Natural killer cell (primary cell): Measurements from ENCODE around the gene ATG12. TPM values are rescaled to one million over a fixed set of nuclear protein-coding genes. Genes with fewer than 3 reads are reported as not detected.
A peak's percentile ranks its signal among the peaks of the same experiment; 100 is the strongest.
"Not testable (repeated sequence)": the region's sequence is repeated elsewhere in the genome, so short reads cannot be mapped to it uniquely, and the experiment has no call there.

Experiments
- ATAC-seq, 3 donors: fragments of 150-1000 bp in 2 of 3; fragments of 200-7000 bp in 1 of 3; cut with Tn5 transposase; 1 replicate in 1 of 3; 2 replicates in 2 of 3; pipeline ENCODE4 v1.10.0; 2021; ENCODE audit warnings: mild to moderate bottlenecking in 2 of 3, moderate library complexity in 2 of 3
- DNase-seq, 2 donors: peaks; one replicate each; pipeline versions ENCODE4 v3.0.0 to v3.0.0-alpha.2; 2013 to 2021; ENCODE audit warnings: mixed read lengths in 1 of 2
- H3K27ac ChIP-seq: one replicate; pipeline ENCODE4 v1.5.1; 2013; ENCODE audit warnings: mild to moderate bottlenecking, low read length
- H3K27me3 ChIP-seq: one replicate; pipeline ENCODE4 v1.6.1; 2013; ENCODE audit warnings: low read length; ENCODE audit not compliant: control insufficient read depth, insufficient read depth
- H3K36me3 ChIP-seq: one replicate; pipeline ENCODE4 v1.6.1; 2013; ENCODE audit warnings: low read length; ENCODE audit not compliant: control insufficient read depth, insufficient read depth
- H3K4me1 ChIP-seq: one replicate; pipeline ENCODE4 v1.6.1; 2013; ENCODE audit warnings: low read length; ENCODE audit not compliant: control insufficient read depth, insufficient read depth
- H3K4me3 ChIP-seq: one replicate; pipeline ENCODE4 v1.5.1; 2013; ENCODE audit warnings: low read length
- H3K9me3 ChIP-seq: one replicate; pipeline ENCODE4 v1.6.1; 2013; ENCODE audit warnings: low read length; ENCODE audit not compliant: control insufficient read depth, insufficient read depth
- H3K27ac Mint-ChIP-seq, 2 donors: one replicate each; pipeline ENCODE4 v1.8.0; 2022; ENCODE audit warnings: mild to moderate bottlenecking in 2 of 2, mixed read lengths in 2 of 2, moderate library complexity in 1 of 2
- H3K27me3 Mint-ChIP-seq, 2 donors: one replicate each; pipeline ENCODE4 v1.8.0; 2022; ENCODE audit warnings: low read depth in 2 of 2, mixed read lengths in 2 of 2
- H3K36me3 Mint-ChIP-seq: one replicate; pipeline ENCODE4 v1.8.0; 2022; ENCODE audit warnings: mixed read lengths
- H3K4me1 Mint-ChIP-seq, 2 donors: one replicate each; pipeline ENCODE4 v1.8.0; 2022; ENCODE audit warnings: mixed read lengths in 2 of 2
- H3K4me3 Mint-ChIP-seq: one replicate; pipeline ENCODE4 v1.8.0; 2022; ENCODE audit warnings: mild to moderate bottlenecking, moderate library complexity, mixed read lengths
- H3K9me3 Mint-ChIP-seq, 2 donors: one replicate each; pipeline ENCODE4 v1.8.0; 2022; ENCODE audit warnings: mixed read lengths in 2 of 2
- WGBS: methylation state at CpG from one replicate; pipeline ENCODE4 v1.1.7; 2013; ENCODE audit warnings: missing lambda C conversion rate; ENCODE audit not compliant: insufficient coverage; 5-methylcytosine and 5-hydroxymethylcytosine counted together
- intact Hi-C: fragments of 100-400 bp; cut with micrococcal nuclease; formaldehyde crosslinking; loops from one replicate; pipeline ENCODE4 v1.14.2; 2022
- total RNA-seq, 4 donors: library from RNA; stranded (reverse); fragments of 120-200 nt in 1 of 4; gene quantifications; one replicate each; pipeline versions ENCODE4 v1.2.3 to v1.2.4, GENCODE V29; 2013 to 2022
- TF ChIP-seq, protein P1 (sequence below): fragments of 200-600 bp; IDR thresholded peaks from one replicate; pipeline ENCODE4 v1.8.0; 2022; ENCODE audit warnings: antibody characterized with exemption

The ATG12 gene
- 100 to 1,000 TPM in 1 of 3 donors, 10 to 100 TPM in 2; 88.9 to 108 (median 92.9) TPM for total RNA-seq
- 116 TPM for total RNA-seq (2013)

DNA sequence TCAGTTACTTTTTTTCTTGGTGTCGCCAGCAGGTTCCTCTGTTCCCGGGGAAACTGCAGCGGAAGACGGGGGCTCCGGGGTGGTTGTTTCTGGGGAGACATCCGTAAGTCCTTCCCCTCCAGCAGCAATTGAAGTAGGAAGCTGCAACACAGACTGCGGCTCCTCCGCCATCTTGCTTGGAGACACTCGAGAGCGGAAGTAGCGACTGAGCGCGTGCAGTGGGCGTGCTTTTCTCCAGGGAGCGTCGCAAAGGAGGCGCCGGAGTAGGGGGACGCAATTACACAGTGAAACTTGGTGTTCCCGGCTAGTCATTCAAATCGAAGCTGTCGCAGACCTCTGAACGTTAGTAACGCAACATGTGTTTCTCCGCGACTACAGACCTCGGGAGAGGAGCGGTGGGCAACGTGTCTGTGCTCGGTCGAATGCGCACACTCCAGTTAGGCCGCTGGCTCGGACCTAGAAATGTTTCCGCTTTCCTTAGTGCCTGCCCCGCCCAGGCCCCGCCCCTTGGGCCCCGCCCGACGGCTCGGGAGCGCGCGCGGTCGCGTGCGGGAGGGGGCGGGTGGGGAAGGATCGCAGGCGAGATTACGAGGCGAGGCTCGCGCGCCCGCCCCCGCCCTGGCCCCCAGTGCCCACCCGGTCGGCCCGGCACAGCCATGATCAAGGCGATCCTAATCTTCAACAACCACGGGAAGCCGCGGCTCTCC lies at the start of gene ATG12, which contains the start of gene AP3S1:
ATG12 (minus strand) TSS at position 184 of the 707 bp plus-strand sequence; CDS start at position 171, 13 bp downstream.
AP3S1 (plus strand) TSS at position 554 of the 707 bp plus-strand sequence; CDS start at position 657, 103 bp downstream.
- TF ChIP-seq, protein P1, sequence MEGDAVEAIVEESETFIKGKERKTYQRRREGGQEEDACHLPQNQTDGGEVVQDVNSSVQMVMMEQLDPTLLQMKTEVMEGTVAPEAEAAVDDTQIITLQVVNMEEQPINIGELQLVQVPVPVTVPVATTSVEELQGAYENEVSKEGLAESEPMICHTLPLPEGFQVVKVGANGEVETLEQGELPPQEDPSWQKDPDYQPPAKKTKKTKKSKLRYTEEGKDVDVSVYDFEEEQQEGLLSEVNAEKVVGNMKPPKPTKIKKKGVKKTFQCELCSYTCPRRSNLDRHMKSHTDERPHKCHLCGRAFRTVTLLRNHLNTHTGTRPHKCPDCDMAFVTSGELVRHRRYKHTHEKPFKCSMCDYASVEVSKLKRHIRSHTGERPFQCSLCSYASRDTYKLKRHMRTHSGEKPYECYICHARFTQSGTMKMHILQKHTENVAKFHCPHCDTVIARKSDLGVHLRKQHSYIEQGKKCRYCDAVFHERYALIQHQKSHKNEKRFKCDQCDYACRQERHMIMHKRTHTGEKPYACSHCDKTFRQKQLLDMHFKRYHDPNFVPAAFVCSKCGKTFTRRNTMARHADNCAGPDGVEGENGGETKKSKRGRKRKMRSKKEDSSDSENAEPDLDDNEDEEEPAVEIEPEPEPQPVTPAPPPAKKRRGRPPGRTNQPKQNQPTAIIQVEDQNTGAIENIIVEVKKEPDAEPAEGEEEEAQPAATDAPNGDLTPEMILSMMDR, result no peak
- ATAC-seq, result peak; percentile 84 to 95 (median 87)
- Histone ChIP-seq H3K36me3 (peaks cover 15% of the 10 kb centered on the region), H3K9me3 (no peaks in the 10 kb centered on the region), H3K4me3 (peak within 1 kb of the TSS; percentile 89), H3K4me1 (peaks cover 15% of the 10 kb centered on the region), H3K27ac (peak within 1 kb of the TSS; percentile 92), H3K27me3 (no peaks in the 10 kb centered on the region)
- DNase-seq, result peak; percentile 93 to 95
- Mint-ChIP-seq H3K36me3 (peaks cover 5% of the 10 kb centered on the region), H3K4me1 (peaks cover 41 to 56% of the 10 kb centered on the region in 2 donors), H3K4me3 (peak within 1 kb of the TSS; percentile 96), H3K27me3 (no peaks in the 10 kb centered on the region), H3K9me3 (no peaks in the 10 kb centered on the region), H3K27ac (peak within 1 kb of the TSS; percentile 97 to 98)
- 10% methylated on average over 65 of the region's 65 CpGs for WGBS
- intact Hi-C loops, result loop anchor here (1.0 to 2.0 kb wide), 3 partner anchors 215 to 297 kb away; partner anchors contain the start of genes COMMD10, FEM1C and TMED7

DNA sequence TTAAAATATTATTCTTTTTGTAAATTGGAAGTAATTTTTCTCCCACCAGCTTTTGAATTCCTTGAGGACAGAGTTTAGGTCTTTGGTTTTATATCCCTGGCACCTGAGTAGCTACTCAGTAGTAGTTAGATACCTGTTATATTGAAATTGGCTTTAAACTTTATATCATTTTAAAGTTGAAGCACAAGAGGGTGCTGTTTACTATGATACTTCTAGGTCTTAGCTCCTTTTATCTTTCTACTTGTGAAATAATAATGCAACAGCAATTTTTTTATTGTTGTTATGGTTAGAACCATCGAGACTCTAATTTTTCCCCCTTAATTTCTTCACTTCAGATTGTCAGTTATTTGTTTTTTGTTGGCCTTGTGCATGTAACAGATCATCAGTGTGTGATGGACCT lies 46.7 kb upstream of the ATG12 start:
- Mint-ChIP-seq H3K27ac (no peak overlapping the region), H3K4me1 (peaks cover 0 to 6% of the 10 kb centered on the region in 2 donors), H3K4me3 (no peak overlapping the region), H3K36me3 (no peaks in the 10 kb centered on the region), H3K9me3 (no peaks in the 10 kb centered on the region), H3K27me3 (no peaks in the 10 kb centered on the region)
- H3K4me1 ChIP-seq, result no peaks in the 10 kb centered on the region
- H3K4me3 ChIP-seq, result no peak overlapping the region
- no peaks in the 10 kb centered on the region for H3K27me3 ChIP-seq
- DNase-seq (peak in 1 of 2 donors; percentile 3), ATAC-seq (no peak)
- TF ChIP-seq, protein P1, result no peak
- no CpG with 5 or more reads among the region's 1 CpG for WGBS
- no peaks in the 10 kb centered on the region for H3K9me3 ChIP-seq
- no peaks in the 10 kb centered on the region for H3K36me3 ChIP-seq
- intact Hi-C loops, result no loop called here
- no peak overlapping the region for H3K27ac ChIP-seq

DNA sequence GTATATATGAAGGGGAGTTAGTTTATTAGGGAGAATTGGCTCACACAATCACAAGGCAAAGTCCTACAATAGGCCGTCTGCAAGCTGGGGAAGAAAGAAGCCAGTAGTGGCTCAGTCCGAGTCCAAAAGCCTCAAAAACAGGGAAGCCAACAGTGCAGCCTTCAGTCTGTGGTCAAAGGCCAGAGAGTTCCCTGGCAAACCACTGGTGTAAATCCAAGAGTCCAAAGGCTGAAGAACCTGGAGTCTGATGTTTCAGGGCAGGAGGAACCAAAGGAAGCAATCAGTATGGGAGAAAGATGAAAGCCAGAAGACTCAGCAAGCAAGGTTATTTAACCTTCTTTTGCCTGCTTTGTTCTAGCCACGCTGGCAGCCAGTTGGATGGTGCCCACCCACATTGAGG lies 43.8 kb upstream of the ATG12 start:
- H3K9me3 ChIP-seq, H3K27ac ChIP-seq, intact Hi-C loops, H3K27me3 Mint-ChIP-seq, H3K27ac Mint-ChIP-seq, H3K9me3 Mint-ChIP-seq, DNase-seq, H3K4me3 Mint-ChIP-seq, H3K36me3 Mint-ChIP-seq, H3K4me3 ChIP-seq, H3K27me3 ChIP-seq, ATAC-seq, H3K4me1 ChIP-seq, H3K36me3 ChIP-seq: not testable (repeated sequence)
- WGBS, result 90% methylated on average over 3 of the region's 3 CpGs
- H3K4me1 Mint-ChIP-seq, result peaks cover 12 to 16% of the 10 kb centered on the region in 2 donors

DNA sequence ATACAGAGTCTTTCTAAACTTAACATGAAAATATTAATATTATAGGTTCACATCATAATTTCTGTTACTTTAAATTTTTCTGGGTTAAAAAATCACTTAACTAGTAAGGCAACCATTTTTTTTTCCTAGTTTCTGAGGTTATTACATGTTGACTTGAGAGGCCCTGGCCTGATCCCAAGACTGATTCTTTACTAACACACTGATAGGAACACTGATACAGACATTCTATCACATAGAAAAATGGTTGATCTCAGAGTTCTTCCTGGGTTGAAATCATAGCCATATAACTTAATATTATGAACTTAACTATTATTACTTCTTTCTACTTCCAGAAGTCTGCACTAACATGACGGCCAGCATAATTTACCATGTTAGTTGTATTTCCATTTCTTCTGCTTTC lies 43.3 kb upstream of the ATG12 start:
- H3K4me3 ChIP-seq, result no peak overlapping the region
- DNase-seq (no peak), ATAC-seq (no peak)
- no peak overlapping the region for H3K27ac ChIP-seq
- intact Hi-C loops, result no loop called here
- Mint-ChIP-seq H3K36me3 (no peaks in the 10 kb centered on the region), H3K4me1 (peaks cover 12 to 20% of the 10 kb centered on the region in 2 donors), H3K4me3 (no peak overlapping the region), H3K9me3 (no peaks in the 10 kb centered on the region), H3K27me3 (no peaks in the 10 kb centered on the region), H3K27ac (no peak overlapping the region)
- 78% methylated on average over 1 of the region's 1 CpG for WGBS
- H3K36me3 ChIP-seq, result no peaks in the 10 kb centered on the region
- TF ChIP-seq, protein P1, result no peak
- no peaks in the 10 kb centered on the region for H3K4me1 ChIP-seq
- H3K27me3 ChIP-seq, result no peaks in the 10 kb centered on the region
- no peaks in the 10 kb centered on the region for H3K9me3 ChIP-seq

DNA sequence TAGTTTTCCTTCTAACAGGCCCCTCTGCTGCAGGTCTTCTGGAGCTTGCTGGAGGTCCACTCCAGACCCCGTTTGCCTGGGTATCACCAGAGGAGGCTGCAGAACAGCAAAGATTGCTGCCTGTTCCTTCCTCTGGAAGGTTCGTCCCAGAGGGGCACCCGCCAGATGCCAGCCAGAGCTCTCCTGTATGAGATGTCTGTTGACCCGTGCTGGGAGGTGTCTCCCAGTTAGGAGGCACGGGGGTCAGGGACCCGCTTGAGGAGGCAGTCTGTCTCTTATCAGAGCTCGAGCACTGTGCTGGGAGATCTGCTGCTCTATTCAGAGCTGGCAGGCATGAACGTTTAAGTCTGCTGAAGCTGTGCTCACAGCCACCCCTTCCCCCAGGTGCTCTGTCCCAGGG lies 41.1 kb upstream of the ATG12 start:
- intact Hi-C loops, H3K4me3 Mint-ChIP-seq, DNase-seq, H3K27ac Mint-ChIP-seq, H3K36me3 ChIP-seq, ATAC-seq, H3K36me3 Mint-ChIP-seq, H3K9me3 ChIP-seq, H3K4me3 ChIP-seq, H3K27me3 ChIP-seq, H3K9me3 Mint-ChIP-seq, H3K27ac ChIP-seq, H3K4me1 ChIP-seq, H3K27me3 Mint-ChIP-seq: not testable (repeated sequence)
- H3K4me1 Mint-ChIP-seq, result peaks cover 10 to 28% of the 10 kb centered on the region in 2 donors
- 96% methylated on average over 8 of the region's 8 CpGs for WGBS

DNA sequence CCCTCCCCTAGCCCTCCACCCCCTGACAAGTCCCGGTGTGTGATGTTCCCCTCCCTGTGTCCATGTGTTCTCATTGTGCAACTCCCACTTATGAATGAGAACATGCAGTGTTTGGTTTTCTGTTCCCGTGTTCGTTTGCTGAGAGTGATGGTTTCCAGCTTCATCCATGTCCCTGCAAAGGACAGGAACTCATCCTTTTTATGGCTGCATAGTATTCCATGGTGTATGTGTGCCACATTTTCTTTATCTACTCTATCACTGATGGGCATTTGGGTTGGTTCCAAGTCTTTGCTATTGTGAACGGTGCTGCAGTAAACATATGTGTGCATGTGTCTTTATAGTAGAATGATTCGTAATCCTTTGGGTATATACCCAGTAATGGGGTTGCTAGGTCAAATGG lies 36.0 kb upstream of the ATG12 start:
- H3K36me3 Mint-ChIP-seq, ATAC-seq, H3K27ac Mint-ChIP-seq, intact Hi-C loops, H3K27ac ChIP-seq, H3K27me3 ChIP-seq, H3K9me3 ChIP-seq, H3K27me3 Mint-ChIP-seq, H3K4me3 ChIP-seq, H3K36me3 ChIP-seq, DNase-seq, H3K4me3 Mint-ChIP-seq, H3K9me3 Mint-ChIP-seq, H3K4me1 ChIP-seq: not testable (repeated sequence)
- WGBS, result 100% methylated on average over 5 of the region's 5 CpGs
- peaks cover 14 to 34% of the 10 kb centered on the region in 2 donors for H3K4me1 Mint-ChIP-seq
